HEK293 (cell line): ENCODE data around the gene PNN.

Experiments
- CTCF ChIP-seq: fragments of 450-650 bp; formaldehyde crosslinking; IDR thresholded peaks from 2 replicates; pipeline ENCODE4 v1.5.1; 2016; ENCODE audit warnings: missing biosample characterization, missing genetic modification characterization
- RBAK ChIP-seq: fragments of 450-650 bp; formaldehyde crosslinking; IDR thresholded peaks from 2 replicates; pipeline ENCODE4 v1.5.1; 2016; ENCODE audit warnings: missing biosample characterization, missing genetic modification characterization
- ZNF274 ChIP-seq, 2 experiments: fragments of 200-500 bp in 1 of 2; fragments of 450-650 bp in 1 of 2; sonication (Bioruptor generic) in 1 of 2; formaldehyde crosslinking in 1 of 2; IDR thresholded peaks; 2 replicates each; pipeline versions ENCODE4 v1.5.1 to v1.6.1; 2014 to 2016; ENCODE audit warnings: borderline replicate concordance in 1 of 2, inconsistent platforms in 1 of 2, low read length in 1 of 2, missing biosample characterization in 1 of 2, missing genetic modification characterization in 1 of 2
- ZNF280C ChIP-seq: fragments of 450-650 bp; formaldehyde crosslinking; IDR thresholded peaks from 2 replicates; pipeline ENCODE4 v1.5.1; 2016; ENCODE audit warnings: missing biosample characterization, missing genetic modification characterization
- ZNF335 ChIP-seq: fragments of 450-650 bp; formaldehyde crosslinking; conservative IDR thresholded peaks from 2 replicates; pipeline ENCODE4 v1.5.1; 2016; ENCODE audit warnings: missing biosample characterization, missing genetic modification characterization
- ZNF785 ChIP-seq: fragments of 450-650 bp; formaldehyde crosslinking; IDR thresholded peaks from 2 replicates; pipeline ENCODE4 v1.5.1; 2016; ENCODE audit warnings: missing biosample characterization, missing genetic modification characterization
- ZSCAN30 ChIP-seq: fragments of 450-650 bp; IDR thresholded peaks from 2 replicates; pipeline ENCODE4 v1.5.1; 2018; ENCODE audit warnings: missing biosample characterization, mild to moderate bottlenecking, missing genetic modification characterization, moderate library complexity
- ZXDB ChIP-seq: fragments of 450-650 bp; formaldehyde crosslinking; IDR thresholded peaks from 2 replicates; pipeline ENCODE4 v1.5.1; 2016; ENCODE audit warnings: missing biosample characterization, missing genetic modification characterization

DNA sequence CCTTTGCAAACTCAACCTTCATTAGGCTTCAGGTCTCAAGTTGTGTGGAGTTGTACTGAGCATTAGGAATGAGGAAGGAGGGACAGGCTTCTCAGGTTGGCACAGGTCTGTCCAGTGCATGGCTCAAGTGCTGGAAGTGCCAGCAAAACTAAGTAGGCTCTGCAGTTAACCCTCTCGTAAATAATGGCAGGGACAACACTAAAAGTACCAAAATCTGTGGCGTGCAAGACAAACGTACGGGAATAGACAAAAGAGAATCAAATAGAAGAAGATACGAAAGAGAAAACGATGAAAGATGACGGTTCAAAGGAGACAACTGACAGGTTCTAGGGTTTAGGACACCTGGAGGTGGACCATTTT is 5.5 kb upstream of the PNN start:
- TF ChIP-seq ZSCAN30 (tag by site-specific recombination) = no peak
- no peak for TF ChIP-seq ZNF274 (IDR thresholded peaks at IDR 0.05; ENCODE audit: low read length)
- TF ChIP-seq ZNF274 (tag by site-specific recombination; IDR thresholded peaks at IDR 0.05; ENCODE audit: borderline replicate concordance) = no peak
- no peak for TF ChIP-seq CTCF (tag by site-specific recombination)
- TF ChIP-seq ZXDB (tag by site-specific recombination) = no peak
- no peak for TF ChIP-seq ZNF280C
- no peak for TF ChIP-seq RBAK (tag by site-specific recombination)
- no peak for TF ChIP-seq ZNF785 (tag by site-specific recombination)
- TF ChIP-seq ZNF335 (tag by site-specific recombination) = no peak; the same call in none of the 2 replicates
